HCT116 (cell line): ENCODE results near the gene NAXE. TPM values are rescaled to one million over a fixed set of nuclear protein-coding genes. Genes with fewer than 3 reads are reported as not detected.
A peak's percentile ranks its signal among the peaks of the same experiment; 100 is the strongest.

Experiments
- ATAC-seq: fragments of 200-7000 bp; cut with Tn5 transposase; 2 replicates; pipeline ENCODE4 v1.9.1; 2020; ENCODE audit warnings: mild to moderate bottlenecking, moderate library complexity
- BruUV-seq: library from RNA; stranded (reverse); fragments of 400-500 nt; replicated peaks from 2 replicates; lab custom pipeline; 2021; lab: Mats Ljungman, UMichigan
- CTCF ChIA-PET: fragments of 300-600 bp; sonication (Branson Sonifier 250); formaldehyde crosslinking; loops from one replicate; lab custom pipeline; 2021; ENCODE audit warnings: antibody characterized with exemption; lab: Charles Lee
- POLR2A ChIA-PET: fragments of 300-600, 350-600 bp; sonication (Branson Sonifier 250); formaldehyde crosslinking; loops from one replicate; lab custom pipeline; 2021; ENCODE audit warnings: antibody characterized with exemption; lab: Charles Lee
- RAD21 ChIA-PET, 2 experiments: fragments of 300-600 bp; sonication (Branson Sonifier 250); formaldehyde crosslinking; loops; one replicate each; lab custom pipeline; 2023; ENCODE audit warnings: low total read pairs in 2 of 2; ENCODE audit not compliant: uncharacterized antibody in 2 of 2, unreplicated experiment in 2 of 2, low non-redundant PET in 1 of 2; lab: Charles Lee
- DNase-seq: peaks from one replicate; pipeline ENCODE4 v3.0.0-alpha.2; 2010; ENCODE audit warnings: low read depth, low spot score
- H2AFZ ChIP-seq: fragments of 200-600 bp; shearing (Covaris generic), sonication (generic); 2 replicates; pipeline ENCODE4 v1.6.1; 2017; ENCODE audit warnings: low read depth, mixed run types, mixed read lengths, antibody characterized with exemption, low read length; ENCODE audit not compliant: poor library complexity, severe bottlenecking
- H3K27ac ChIP-seq: 2 replicates; pipeline ENCODE4 v1.5.1; 2012; ENCODE audit warnings: low read depth, low read length
- H3K27me3 ChIP-seq: fragments of 200-600 bp; sonication (generic); 2 replicates; pipeline ENCODE4 v1.6.1; 2016; ENCODE audit warnings: mixed run types, low read length, mixed read lengths; ENCODE audit not compliant: insufficient read depth
- H3K36me3 ChIP-seq, 2 experiments: fragments of 200-500 bp in 1 of 2; fragments of 200-600 bp in 1 of 2; sonication (Bioruptor generic) in 1 of 2; sonication (generic) in 1 of 2; 2 replicates each; pipeline versions ENCODE4 v1.5.1 to v1.6.1; 2014 to 2016; ENCODE audit warnings: low read length in 2 of 2, inconsistent platforms in 1 of 2, mixed read lengths in 1 of 2, mixed run types in 1 of 2; ENCODE audit not compliant: insufficient read depth in 2 of 2, control insufficient read depth in 1 of 2
- H3K4me1 ChIP-seq, 2 experiments: fragments of 200-600 bp in 1 of 2; sonication (generic) in 1 of 2; 2 replicates each; pipeline versions ENCODE4 v1.5.1 to v1.6.1; 2012 to 2017; ENCODE audit warnings: low read length in 2 of 2, inconsistent platforms in 1 of 2, mild to moderate bottlenecking in 1 of 2, mixed read lengths in 1 of 2, mixed run types in 1 of 2, moderate library complexity in 1 of 2; ENCODE audit not compliant: insufficient read depth in 2 of 2, control insufficient read depth in 1 of 2
- H3K4me2 ChIP-seq: fragments of 200-600 bp; sonication (generic); 2 replicates; pipeline ENCODE4 v1.6.1; 2017; ENCODE audit warnings: mixed run types, low read length, mixed read lengths
- H3K4me3 ChIP-seq, 2 experiments: fragments of 200-600 bp in 1 of 2; sonication (generic) in 1 of 2; replicated peaks in 1 of 2; 2 replicates each; pipeline ENCODE4 v1.5.1; 2011 to 2016; ENCODE audit warnings: low read length in 2 of 2, control low read depth in 1 of 2, low read depth in 1 of 2, mild to moderate bottlenecking in 1 of 2, mixed read lengths in 1 of 2, mixed run types in 1 of 2
- H3K79me2 ChIP-seq: fragments of 200-600 bp; sonication (generic); 2 replicates; pipeline ENCODE4 v1.6.1; 2017; ENCODE audit warnings: mild to moderate bottlenecking, mixed run types, low read length, moderate library complexity, mixed read lengths; ENCODE audit not compliant: insufficient read depth
- H3K9ac ChIP-seq: fragments of 200-600 bp; sonication (generic); 2 replicates; pipeline ENCODE4 v1.6.1; 2016; ENCODE audit warnings: low read length, mixed read lengths
- H3K9me2 ChIP-seq: fragments of 200-600 bp; sonication (generic), shearing (Covaris generic); 2 replicates; pipeline ENCODE4 v1.6.1; 2017; ENCODE audit warnings: mixed run types, mild to moderate bottlenecking, moderate library complexity; ENCODE audit not compliant: insufficient read depth
- H3K9me3 ChIP-seq, 2 experiments: fragments of 200-500 bp in 1 of 2; fragments of 200-600 bp in 1 of 2; sonication (Bioruptor generic) in 1 of 2; sonication (generic) in 1 of 2; 2 replicates each; pipeline ENCODE4 v1.6.1; 2014 to 2017; ENCODE audit warnings: low read length in 2 of 2, mixed read lengths in 2 of 2, inconsistent platforms in 1 of 2, low read depth in 1 of 2, mild to moderate bottlenecking in 1 of 2, mixed run types in 1 of 2, moderate library complexity in 1 of 2; ENCODE audit not compliant: control insufficient read depth in 1 of 2, insufficient read depth in 1 of 2
- H4K20me1 ChIP-seq: fragments of 200-600 bp; sonication (generic), shearing (Covaris generic); 2 replicates; pipeline ENCODE4 v1.6.1; 2017; ENCODE audit warnings: mixed run types, mild to moderate bottlenecking, moderate library complexity; ENCODE audit not compliant: insufficient read depth
- JUND ChIP-seq: IDR thresholded peaks from 2 replicates; pipeline ENCODE4 v1.6.1; 2012
- SIN3A ChIP-seq: IDR thresholded peaks from 2 replicates; pipeline ENCODE4 v1.6.1; 2012; ENCODE audit warnings: low read depth
- intact Hi-C: fragments of 100-400 bp; cut with micrococcal nuclease; formaldehyde crosslinking; loops from 2 replicates; pipeline ENCODE4 v1.10.0; 2022
- total RNA-seq: library from RNA; stranded (reverse); gene quantifications from one replicate; pipeline ENCODE4 v1.2.1, GENCODE V29; 2021; ENCODE audit not compliant: unreplicated experiment
- TF ChIP-seq, protein P1 (sequence below): IDR thresholded peaks from 2 replicates; pipeline ENCODE4 v1.6.1; 2011; ENCODE audit warnings: mild to moderate bottlenecking, low read length, moderate library complexity; ENCODE audit not compliant: insufficient replicate concordance; ENCODE audit errors: extremely low read depth

The NAXE gene
- total RNA-seq, 1 experiment from 2014 or later = 139 TPM

DNA sequence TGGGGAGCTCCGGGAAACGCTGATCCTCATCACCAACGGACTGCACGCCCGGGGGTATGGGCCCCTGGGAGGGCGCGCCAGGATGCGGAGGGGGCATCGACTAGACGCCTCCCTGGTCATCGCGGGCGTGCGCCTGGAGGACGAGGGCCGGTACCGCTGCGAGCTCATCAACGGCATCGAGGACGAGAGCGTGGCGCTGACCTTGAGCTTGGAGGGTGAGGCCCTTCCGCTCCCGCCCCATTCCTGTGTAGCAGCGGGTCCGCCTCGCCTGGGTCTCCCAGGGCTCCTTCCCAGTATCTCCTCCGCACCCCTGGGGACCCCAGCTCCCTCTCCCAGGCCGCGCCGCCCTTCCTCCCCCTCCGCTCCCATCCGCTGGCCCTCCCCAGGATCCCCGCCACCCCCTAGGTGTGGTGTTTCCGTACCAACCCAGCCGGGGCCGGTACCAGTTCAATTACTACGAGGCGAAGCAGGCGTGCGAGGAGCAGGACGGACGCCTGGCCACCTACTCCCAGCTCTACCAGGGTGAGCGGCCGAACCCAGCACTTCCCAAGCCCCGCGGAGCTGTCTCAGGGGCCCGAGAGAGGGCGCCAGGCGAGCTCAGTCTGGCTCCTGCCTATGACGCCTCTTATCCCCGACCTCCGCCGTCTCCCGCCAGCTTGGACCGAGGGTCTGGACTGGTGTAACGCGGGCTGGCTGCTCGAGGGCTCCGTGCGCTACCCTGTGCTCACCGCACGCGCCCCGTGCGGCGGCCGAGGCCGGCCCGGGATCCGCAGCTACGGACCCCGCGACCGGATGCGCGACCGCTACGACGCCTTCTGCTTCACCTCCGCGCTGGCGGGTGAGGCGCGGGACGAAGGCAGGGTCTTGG, 32.6 kb downstream of the NAXE start:
- Histone ChIP-seq H3K27me3 (no peaks in the 10 kb centered on the region), H3K9me2 (no peaks in the 10 kb centered on the region), H3K4me2 (no peak overlapping the region), H3K79me2 (no peaks in the 10 kb centered on the region), H2AFZ (no peak overlapping the region), H3K4me1 (peaks cover 3 to 7% of the 10 kb centered on the region in 2 experiments; a peak in 2 of 4 replicates), H3K27ac (no peak overlapping the region), H3K4me3 (no peak overlapping the region), H4K20me1 (no peaks in the 10 kb centered on the region), H3K9ac (no peak overlapping the region), H3K36me3 (no peaks in the 10 kb centered on the region), H3K9me3 (no peaks in the 10 kb centered on the region)
- ChIA-PET POLR2A (no interaction called here), CTCF (interaction anchor here (1.0 to 1.1 kb wide), 2 partner anchors 37 to 82 kb away, joined by 3 read pairs; no protein-coding TSS in a partner anchor), RAD21 (interaction anchor here in 1 of 2 experiments (0.6 kb wide), 1 partner anchor 52 kb away, joined by 3 read pairs; no protein-coding TSS in a partner anchor)
- intact Hi-C loops = loop anchor here (10.0 kb wide), 1 partner anchor 301 kb away; the partner anchor contains the start of gene LRRC71
- BruUV-seq = no TSS peak
- ATAC-seq (peak; percentile 35; the same call in 1 of the 2 replicates), DNase-seq (no peak)
- TF ChIP-seq, protein P1, sequence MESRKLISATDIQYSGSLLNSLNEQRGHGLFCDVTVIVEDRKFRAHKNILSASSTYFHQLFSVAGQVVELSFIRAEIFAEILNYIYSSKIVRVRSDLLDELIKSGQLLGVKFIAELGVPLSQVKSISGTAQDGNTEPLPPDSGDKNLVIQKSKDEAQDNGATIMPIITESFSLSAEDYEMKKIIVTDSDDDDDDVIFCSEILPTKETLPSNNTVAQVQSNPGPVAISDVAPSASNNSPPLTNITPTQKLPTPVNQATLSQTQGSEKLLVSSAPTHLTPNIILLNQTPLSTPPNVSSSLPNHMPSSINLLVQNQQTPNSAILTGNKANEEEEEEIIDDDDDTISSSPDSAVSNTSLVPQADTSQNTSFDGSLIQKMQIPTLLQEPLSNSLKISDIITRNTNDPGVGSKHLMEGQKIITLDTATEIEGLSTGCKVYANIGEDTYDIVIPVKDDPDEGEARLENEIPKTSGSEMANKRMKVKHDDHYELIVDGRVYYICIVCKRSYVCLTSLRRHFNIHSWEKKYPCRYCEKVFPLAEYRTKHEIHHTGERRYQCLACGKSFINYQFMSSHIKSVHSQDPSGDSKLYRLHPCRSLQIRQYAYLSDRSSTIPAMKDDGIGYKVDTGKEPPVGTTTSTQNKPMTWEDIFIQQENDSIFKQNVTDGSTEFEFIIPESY = no peak
- TF ChIP-seq SIN3A (no peak), JUND (no peak)
